HG03175 (cell line): ENCODE data around the gene AHNAK.

Experiments
- ATAC-seq: cut with Tn5 transposase; IDR thresholded peaks from one replicate; pipeline ENCODE4 v1.9.1; 2021; ENCODE audit warnings: mild to moderate bottlenecking, moderate library complexity; ENCODE audit not compliant: unreplicated experiment

The AHNAK gene

DNA sequence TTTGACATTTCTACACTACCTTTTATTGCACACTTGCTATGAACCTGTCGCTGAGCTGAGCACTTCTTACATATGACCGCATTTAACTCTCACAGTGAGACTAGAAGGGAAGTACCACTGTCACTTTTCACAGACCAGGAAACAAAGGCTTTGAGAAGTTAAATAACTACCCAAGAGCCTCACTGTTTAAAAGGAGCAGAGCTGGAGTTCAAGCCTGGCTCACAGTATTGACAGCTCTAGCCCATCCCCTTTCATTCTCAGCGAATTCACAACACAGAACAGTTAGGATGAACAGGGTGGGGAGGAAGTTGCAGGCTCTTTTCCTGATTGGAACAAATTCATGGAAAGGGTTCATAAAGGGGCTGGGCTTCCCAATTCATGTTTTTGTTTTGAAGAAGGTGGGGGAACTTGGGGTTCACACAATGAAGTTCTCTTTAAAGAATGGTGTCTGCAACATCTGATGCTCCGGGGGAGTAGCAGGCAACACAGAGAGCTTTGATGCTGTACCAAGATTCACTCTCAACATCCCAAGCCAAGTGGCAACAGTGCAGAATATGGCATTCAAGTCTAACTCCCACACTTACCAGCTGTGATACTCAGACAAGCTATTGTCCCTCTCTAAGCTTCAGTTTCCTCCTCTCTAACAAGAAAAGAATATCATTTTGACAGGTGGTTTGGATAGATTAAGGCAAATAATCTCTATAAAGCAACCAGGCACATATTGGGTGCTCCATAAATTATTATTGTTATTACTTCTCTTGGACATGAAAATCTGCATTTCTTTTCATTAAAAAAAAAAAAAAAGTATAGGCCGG is 110.6 kb downstream of the AHNAK start:
- no peak for ATAC-seq

DNA sequence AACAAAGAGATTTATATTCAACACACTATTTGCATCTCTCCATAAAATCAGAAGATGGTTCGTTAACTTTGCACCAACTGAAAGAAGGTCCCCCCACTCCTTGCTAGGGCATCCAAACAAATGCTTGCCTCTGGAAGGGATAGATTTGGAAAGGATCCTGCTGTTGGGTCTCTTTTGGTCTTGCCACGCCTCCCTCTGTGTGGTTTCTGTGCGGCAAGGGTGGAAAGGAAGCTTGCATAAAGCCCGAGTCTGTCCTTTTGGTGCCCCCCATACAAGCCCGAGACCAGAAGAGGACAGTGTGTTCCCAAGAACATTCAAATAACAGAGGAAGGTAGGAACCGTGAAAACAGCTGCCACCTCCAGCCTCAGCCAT is 112.7 kb downstream of the AHNAK start:
- no peak for ATAC-seq

DNA sequence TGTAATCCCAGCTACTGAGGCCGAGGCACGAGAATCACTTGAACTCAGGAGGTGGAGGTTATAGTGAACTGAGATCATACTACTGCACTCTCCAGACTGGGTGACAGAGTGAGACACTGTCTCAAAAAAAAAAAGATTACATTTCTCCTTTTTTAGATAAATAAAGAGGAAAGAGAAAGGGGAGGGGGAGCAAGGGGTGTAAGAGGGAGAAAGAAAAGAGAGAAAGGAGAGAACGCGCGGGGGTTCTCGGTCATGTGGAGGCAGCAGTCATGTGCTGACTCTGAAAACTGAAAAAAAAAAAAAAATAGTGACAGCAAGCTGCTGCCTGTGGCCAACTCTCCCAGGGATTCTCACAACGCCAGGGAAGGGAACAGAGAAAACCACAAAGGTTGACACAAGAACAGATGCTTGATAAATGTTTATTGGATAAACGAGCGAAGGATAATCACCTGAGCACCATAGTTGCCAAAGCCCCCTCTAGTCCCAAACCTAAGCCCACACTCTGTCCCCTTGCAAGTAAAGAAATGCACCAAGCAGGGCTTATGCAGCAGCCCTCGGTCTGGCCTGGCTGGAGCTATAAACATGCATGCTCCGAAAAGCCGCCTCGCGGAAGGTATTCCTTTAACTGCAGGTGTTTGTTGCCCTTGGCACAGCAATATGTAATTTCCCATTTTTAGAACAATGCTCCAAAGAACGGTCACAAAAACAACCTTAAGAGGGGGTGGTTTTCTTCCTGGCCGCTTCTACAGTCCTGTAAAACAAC is 113.3 kb downstream of the AHNAK start:
- no peak for ATAC-seq

GRCh38 chr11:62432695-62433094 is 113.9 kb downstream of the AHNAK start:
- no peak for ATAC-seq

- ATAC-seq: no peak
These were observed 115.3 kb downstream of the AHNAK start for GRCh38 chr11:62431171-62431901.

GRCh38 chr11:62430425-62430824 is 116.2 kb downstream of the AHNAK start:
- ATAC-seq: no peak

- ATAC-seq: no peak
These were observed 117.6 kb downstream of the AHNAK start for GRCh38 chr11:62428871-62429560.

- no peak for ATAC-seq
These were observed 118.9 kb downstream of the AHNAK start for GRCh38 chr11:62427630-62428233.

GRCh38 chr11:62423012-62423411 is 123.6 kb downstream of the AHNAK start:
- no peak for ATAC-seq

DNA sequence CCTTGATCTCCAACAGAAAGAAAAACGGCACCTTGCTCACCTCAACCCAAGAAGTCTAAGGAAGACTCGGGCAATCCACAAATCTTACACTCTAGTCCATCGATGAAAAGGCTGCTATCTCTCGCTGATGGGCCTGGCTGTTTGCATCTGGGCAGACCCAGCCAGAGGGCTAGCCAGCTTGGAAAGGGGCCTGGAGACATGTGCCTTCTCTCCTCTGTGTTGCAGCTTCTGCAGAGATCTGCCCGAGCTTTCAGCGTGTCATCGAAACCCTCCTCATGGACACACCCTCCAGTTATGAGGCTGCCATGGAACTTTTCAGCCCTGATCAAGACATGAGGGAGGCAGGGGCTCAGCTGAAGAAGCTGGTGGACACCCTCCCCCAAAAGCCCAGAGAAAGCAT is 124.6 kb downstream of the AHNAK start:
- ATAC-seq: no peak

DNA sequence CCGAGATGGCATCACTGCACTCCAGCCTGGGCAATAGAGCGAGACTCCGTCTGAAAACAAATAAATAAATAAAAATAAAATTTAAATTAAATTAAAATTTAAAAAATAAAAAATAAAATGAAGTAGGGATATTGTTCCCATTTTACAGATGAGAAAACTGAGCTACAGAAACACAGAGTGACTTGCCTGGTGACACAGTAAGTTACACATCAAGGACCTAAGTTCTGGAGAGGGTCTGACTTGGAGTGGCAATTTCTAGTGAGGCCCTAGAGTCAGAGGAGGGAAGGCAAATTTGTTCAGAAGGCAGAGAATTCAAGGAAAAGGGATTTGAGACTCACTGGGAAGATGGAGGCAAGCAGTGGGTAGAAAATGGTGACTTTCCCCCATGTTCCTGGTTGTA is 125.7 kb downstream of the AHNAK start:
- ATAC-seq: no peak

- no peak for ATAC-seq
These were observed 126.7 kb downstream of the AHNAK start for GRCh38 chr11:62419943-62420342.

DNA sequence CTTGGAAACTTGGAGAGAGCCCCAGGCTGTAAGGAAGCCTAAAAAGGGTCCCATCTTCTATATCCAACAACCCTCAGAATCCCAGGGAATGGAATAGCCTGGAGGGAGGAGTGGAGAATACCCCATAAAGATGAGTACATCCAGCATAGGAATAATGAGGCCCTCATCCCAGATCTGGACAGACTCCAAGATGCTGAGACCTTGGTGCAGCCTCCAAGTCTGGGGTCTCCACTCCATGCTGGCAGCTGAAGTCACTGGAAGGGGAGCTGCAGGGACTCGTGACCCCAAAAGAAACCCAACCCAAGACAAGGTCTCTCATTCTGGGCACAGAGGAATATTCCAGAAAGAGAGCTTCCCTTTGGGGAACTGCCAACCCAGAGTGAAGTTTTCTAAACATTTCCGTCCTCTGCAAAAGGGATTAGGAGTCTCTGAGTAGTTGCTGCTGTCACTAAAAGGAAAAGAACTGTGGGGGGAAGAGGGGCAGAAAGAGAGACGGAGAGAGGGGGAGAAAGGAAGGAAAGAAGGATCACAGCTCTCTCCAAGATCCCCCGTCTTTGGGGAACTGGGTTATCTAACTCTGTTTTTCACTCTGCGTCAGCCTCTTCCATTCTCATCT is 127.2 kb downstream of the AHNAK start:
- ATAC-seq: no peak

- ATAC-seq: no peak
These were observed 127.9 kb downstream of the AHNAK start, which contains the start of gene SCGB1A1 for GRCh38 chr11:62418733-62419132. TSS of gene SCGB1A1 (plus strand) at chr11:62419033. CDS start at chr11:62419096, 63 bp downstream.

- ATAC-seq: no peak
These were observed 128.5 kb downstream of the AHNAK start for GRCh38 chr11:62418136-62418535.

DNA sequence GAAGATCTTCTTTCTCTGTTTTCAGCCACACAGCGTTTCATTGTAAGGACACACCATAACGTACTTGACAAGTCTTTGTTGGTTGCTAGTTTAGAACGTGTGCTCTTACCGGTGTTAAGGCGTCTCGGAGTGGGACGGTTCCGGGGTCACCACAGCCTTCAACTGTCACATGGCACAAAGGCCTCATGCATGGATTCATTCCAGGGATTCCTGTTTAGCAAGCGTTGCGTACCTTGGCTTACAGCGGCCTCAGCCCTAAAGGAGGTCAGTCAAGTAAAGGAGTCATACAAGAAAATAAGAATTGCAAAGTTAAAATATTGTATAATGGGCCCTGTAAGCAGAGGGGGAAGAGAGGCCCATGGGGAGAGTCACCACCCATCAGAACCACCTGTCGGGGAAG is 130.0 kb downstream of the AHNAK start:
- no peak for ATAC-seq

DNA sequence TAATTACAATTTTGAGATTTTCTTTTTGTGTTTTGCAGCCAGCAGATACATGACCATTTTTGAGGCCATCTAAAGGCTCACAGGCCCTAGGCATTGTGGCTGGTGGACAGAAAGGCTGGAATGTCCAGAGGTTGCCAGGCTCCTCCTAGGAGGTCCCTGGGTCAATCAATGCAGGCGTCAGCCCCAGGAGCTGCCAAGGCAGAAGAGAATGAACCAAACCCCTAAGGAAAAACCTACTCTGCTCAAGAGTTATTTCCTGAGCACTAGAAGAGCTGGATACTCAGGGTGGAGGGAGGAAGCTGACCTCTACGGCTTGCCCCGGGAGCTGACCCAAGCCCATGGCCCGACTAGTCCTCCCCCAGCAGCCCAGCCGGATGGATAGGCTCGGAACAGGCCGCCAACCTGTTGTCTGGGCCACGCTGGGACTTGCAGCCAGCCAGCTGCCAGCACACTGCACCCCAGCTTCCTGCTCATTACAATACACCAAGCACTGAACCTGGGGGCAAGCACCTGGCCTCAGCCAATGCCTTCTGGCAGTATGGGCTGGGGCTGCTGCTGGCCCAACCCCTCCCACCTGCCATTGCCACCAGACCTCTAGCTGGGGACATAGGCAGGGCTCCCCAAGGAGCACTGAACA is 133.4 kb downstream of the AHNAK start:
- no peak for ATAC-seq

- no peak for ATAC-seq
These were observed 135.1 kb downstream of the AHNAK start for GRCh38 chr11:62411524-62411923.

DNA sequence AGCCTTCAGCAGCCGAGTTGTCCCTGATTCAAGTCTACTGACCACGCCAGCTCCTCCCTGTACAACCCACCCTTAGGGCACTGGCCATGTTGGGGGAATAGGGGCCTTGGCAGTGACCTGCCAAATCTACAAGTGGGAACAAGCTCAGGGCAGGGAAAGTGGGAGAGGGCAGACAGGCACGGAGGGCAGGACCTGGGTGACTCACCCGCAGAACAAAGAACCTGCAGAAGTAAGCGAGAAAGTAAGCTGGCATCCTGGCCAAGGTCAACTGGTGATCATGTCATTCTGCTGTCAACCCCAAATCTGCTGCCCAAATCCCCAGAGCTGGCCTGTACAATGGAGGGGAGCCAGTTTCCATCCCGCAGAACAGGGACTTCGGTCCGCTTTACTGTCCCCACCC is 135.6 kb downstream of the AHNAK start:
- ATAC-seq: no peak

DNA sequence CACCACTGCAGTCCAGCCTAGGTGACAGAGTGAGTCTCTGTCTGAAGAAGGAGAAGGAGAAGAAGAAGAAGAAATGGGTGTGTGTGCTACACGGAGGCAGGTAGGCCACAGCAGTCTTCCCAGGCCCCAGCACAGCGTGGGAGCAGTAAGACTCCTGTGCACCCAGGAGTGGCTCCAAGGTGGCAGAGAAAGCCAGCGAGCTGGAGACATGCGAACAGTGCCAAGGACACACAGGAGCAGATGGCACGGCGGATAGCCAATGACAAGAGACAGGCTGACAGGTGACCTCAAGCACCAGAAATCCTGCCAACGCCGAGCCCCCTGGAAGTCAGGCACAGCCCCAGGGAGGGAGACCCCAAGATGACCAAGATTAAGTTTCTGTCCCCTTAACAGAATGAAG is 136.8 kb downstream of the AHNAK start:
- no peak for ATAC-seq
